Measurements from ENCODE around the gene CTNNBL1. TPM values are rescaled to one million over a fixed set of nuclear protein-coding genes. Genes with fewer than 3 reads are reported as not detected.

The CTNNBL1 gene
- total and polyA plus RNA-seq, 2 of the 4 experiments (the other 2 are of a cell fraction), result 29.9 to 34.1 TPM

GRCh38 chr20:37673444-37673843 is 20.4 kb upstream of the CTNNBL1 start:
- no peak overlapping the region for H2BK20ac ChIP-seq (ENCODE audit: low read depth, low read length)
- H2AFZ ChIP-seq (replicated peaks; ENCODE audit: low read length, poor library complexity), result no peak overlapping the region
- no peak overlapping the region for H3K9ac ChIP-seq (ENCODE audit: low read depth, low read length)
- H3K4me1 ChIP-seq (ENCODE audit: control insufficient read depth, insufficient read depth, low read length), result no peaks in the 10 kb centered on the region
- no CpG with 5 or more reads among the region's 1 CpG for WGBS, 2 experiments (ENCODE audit: extremely low coverage in 2 of 2, insufficient read length in 1 of 2)
- H4K5ac ChIP-seq (ENCODE audit: low read depth, low read length), result no peak overlapping the region
- no peaks in the 10 kb centered on the region for H3K79me1 ChIP-seq (ENCODE audit: low read depth in 1 of 2, low read length in 2 of 2)
- no peak overlapping the region for H2BK5ac ChIP-seq (ENCODE audit: low read depth, low read length, poor library complexity, severe bottlenecking)
- H3K23ac ChIP-seq (ENCODE audit: low read depth, low read length), result no peak overlapping the region
- H3K27ac ChIP-seq (ENCODE audit: insufficient read depth, low read length), result no peak overlapping the region
- no peak overlapping the region for H3K4ac ChIP-seq (ENCODE audit: low read depth, low read length)
- H3K4me3 ChIP-seq (ENCODE audit: insufficient read depth, low read depth, low read length), result no peak overlapping the region
- no peaks in the 10 kb centered on the region for H4K20me1 ChIP-seq (ENCODE audit: insufficient read depth, low read length)
- intact Hi-C loops (cut with micrococcal nuclease), result no loop called here
- H4K8ac ChIP-seq (ENCODE audit: low read depth in 2 of 2, low read length in 2 of 2), result no peak overlapping the region
- H3K18ac ChIP-seq (ENCODE audit: low read depth, low read length), result no peak overlapping the region
- TF ChIP-seq USF2 (IDR thresholded peaks at IDR 0.05; ENCODE audit: low read depth, low read length) (no peak), FOS (IDR thresholded peaks at IDR 0.05; ENCODE audit: low read depth, low read length) (no peak), BHLHE40 (IDR thresholded peaks at IDR 0.05; ENCODE audit: low read depth, low read length) (no peak), MAFK (IDR thresholded peaks at IDR 0.05; ENCODE audit: low read depth, low read length) (no peak), MXI1 (IDR thresholded peaks at IDR 0.05; ENCODE audit: borderline replicate concordance, low read depth, low read length) (no peak), CHD1 (IDR thresholded peaks at IDR 0.05; ENCODE audit: low read depth, low read length) (no peak), RAD21 (IDR thresholded peaks at IDR 0.05; ENCODE audit: low read length) (no peak), RFX5 (IDR thresholded peaks at IDR 0.05; ENCODE audit: low read depth, low read length) (no peak)
- TF ChIP-seq, protein P1, sequence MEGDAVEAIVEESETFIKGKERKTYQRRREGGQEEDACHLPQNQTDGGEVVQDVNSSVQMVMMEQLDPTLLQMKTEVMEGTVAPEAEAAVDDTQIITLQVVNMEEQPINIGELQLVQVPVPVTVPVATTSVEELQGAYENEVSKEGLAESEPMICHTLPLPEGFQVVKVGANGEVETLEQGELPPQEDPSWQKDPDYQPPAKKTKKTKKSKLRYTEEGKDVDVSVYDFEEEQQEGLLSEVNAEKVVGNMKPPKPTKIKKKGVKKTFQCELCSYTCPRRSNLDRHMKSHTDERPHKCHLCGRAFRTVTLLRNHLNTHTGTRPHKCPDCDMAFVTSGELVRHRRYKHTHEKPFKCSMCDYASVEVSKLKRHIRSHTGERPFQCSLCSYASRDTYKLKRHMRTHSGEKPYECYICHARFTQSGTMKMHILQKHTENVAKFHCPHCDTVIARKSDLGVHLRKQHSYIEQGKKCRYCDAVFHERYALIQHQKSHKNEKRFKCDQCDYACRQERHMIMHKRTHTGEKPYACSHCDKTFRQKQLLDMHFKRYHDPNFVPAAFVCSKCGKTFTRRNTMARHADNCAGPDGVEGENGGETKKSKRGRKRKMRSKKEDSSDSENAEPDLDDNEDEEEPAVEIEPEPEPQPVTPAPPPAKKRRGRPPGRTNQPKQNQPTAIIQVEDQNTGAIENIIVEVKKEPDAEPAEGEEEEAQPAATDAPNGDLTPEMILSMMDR (conservative IDR thresholded peaks at IDR 0.05; ENCODE audit: low read depth, low read length), result no peak
- ChIA-PET POLR2A (ENCODE audit: unreplicated experiment) (no interaction called here), CTCF (no interaction called here)
- dilution Hi-C loops (cut with HindIII; ENCODE audit: low sequenced_read_pairs, unreplicated experiment), result no loop called here
- ATAC-seq (ENCODE audit: low read depth) (no peak), DNase-seq (no peak)
- H2AK5ac ChIP-seq (ENCODE audit: low read depth, low read length), result no peak overlapping the region
- H2BK15ac ChIP-seq (ENCODE audit: low read depth, low read length), result no peak overlapping the region
- H3K9me3 ChIP-seq (ENCODE audit: control insufficient read depth, insufficient read depth, low read length), result no peaks in the 10 kb centered on the region
- no peak overlapping the region for H2AK9ac ChIP-seq (replicated peaks; ENCODE audit: low read depth, low read length, poor library complexity)
- no peak overlapping the region for H3K56ac ChIP-seq (ENCODE audit: extremely low read depth, insufficient read depth, low read length)
- in situ Hi-C loops (cut with MboI; ENCODE audit: low sequenced_read_pairs), result no loop called here
- H3K4me2 ChIP-seq (ENCODE audit: low read depth, low read length), result no peak overlapping the region
- no peak overlapping the region for H4K91ac ChIP-seq (ENCODE audit: insufficient read depth, low read depth, low read length)
- H3K14ac ChIP-seq (replicated peaks; ENCODE audit: low read depth, low read length), result no peak overlapping the region
- H2BK120ac ChIP-seq (ENCODE audit: low read depth, low read length), result no peak overlapping the region
- no TSS peak for BruUV-seq (replicated peaks)
- peaks cover 63% of the 10 kb centered on the region for H3K27me3 ChIP-seq (ENCODE audit: control insufficient read depth, insufficient read depth, low read length)
- no peaks in the 10 kb centered on the region for H3K36me3 ChIP-seq (ENCODE audit: control insufficient read depth, insufficient read depth, low read length)
- 0 out of 2 replicates have a peak, but pooled peaks cover 2% of the 10 kb centered on the region for H3K9me1 ChIP-seq (ENCODE audit: insufficient read depth, low read length)
